ENCODE results near the gene RAPGEF1.

Gene RAPGEF1

DNA sequence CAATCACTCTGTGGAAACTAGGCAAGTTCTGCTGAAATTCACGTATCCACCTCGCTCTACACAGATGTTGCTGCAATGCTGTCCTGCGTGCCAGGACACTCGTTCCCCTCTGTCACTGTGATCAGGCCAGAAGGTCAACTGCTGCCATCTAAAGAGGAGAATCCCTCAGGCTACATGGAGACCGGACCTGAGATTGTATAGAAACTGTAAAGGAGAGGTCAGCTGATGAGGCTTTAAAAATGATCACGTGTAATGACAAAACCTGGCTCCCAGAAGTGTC lies 114.4 kb downstream of the RAPGEF1 start:
- DNase-seq (ENCODE audit: low spot score), result no peak

- no peak for DNase-seq (ENCODE audit: low spot score)
Measured at GRCh38 chr9:131624636-131625507, 115.0 kb downstream of the RAPGEF1 start.

DNA sequence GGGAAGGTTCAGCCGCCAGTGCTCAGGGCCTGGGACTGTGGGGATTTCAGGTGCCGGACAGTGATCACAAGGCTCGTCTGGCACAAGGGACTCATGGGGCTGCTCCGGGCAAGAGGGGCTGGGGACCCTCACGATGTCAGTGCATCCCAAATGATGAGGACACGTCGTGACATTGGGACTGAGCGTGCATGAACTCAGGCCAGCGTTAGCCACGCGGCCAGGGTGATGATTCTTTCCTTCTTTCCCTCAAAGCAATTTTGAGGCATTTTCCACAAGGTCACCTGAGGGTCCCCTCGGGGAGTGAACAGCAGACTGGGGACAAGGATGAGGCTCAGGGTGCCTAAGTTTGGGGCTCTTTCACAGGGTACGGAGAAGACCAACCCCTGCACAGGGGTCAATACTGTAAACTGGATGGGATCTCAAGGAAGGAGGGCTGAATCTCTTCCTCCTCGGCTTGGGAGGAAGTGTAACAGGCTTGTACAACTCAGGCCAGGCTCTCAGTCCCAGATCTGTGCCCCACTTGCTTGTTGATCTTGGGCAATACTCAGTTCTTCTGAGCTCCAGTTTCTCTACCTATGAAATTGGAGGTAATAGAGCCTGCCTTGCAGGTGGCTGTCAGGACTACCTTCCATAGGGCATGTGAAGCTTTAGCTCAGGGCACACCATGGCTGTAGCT lies 116.1 kb downstream of the RAPGEF1 start:
- no peak for DNase-seq (ENCODE audit: low spot score)

- DNase-seq (ENCODE audit: low spot score), result no peak
Measured at GRCh38 chr9:131622523-131622922, 117.4 kb downstream of the RAPGEF1 start.

DNA sequence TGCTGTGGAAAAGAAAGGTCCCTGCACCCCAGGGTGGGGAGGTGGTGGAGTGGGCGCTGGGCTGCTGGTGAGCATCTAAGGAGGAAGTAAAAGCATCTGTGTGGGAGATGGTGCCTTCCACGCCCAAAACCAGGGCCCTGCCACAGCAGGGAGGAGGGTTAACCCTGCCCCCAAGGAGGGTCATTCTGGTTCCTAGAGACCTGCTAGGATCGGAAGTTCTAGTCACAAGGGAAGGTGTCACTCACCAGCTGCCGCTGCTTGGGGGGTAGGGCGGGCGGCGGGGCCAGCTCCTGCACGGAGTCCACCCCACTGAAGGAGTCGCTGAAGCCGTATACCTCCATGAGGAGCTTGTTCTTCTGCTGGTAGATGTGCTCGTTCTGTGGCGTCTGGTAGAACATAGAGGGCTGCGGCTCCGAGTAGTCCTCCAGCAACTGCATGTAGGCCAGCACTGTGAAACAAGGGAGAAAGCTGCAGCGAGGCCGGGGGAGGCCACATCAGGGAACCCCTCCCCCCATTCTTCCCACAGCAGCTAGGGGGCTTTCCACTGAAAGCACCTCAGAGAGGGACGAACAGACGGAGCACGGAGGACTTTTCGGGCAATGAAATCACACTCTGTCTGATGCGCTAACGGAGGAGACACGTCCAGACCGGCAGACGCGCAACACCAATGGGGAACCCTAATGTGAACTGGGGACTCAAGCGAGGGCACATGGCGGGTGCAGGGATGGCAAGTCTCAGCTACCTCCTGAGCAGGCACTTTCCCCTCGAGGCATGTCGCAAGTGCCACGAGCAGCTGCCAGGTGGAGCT lies 118.1 kb downstream of the RAPGEF1 start:
- DNase-seq (ENCODE audit: low spot score), result no peak

GRCh38 chr9:131620764-131621520 lies 118.9 kb downstream of the RAPGEF1 start:
- DNase-seq (ENCODE audit: low spot score), result peak; percentile 78

- no peak for DNase-seq (ENCODE audit: low spot score)
Measured at GRCh38 chr9:131619680-131620079, 120.2 kb downstream of the RAPGEF1 start.

GRCh38 chr9:131618785-131619184 lies 121.1 kb downstream of the RAPGEF1 start:
- DNase-seq (ENCODE audit: low spot score), result no peak

DNA sequence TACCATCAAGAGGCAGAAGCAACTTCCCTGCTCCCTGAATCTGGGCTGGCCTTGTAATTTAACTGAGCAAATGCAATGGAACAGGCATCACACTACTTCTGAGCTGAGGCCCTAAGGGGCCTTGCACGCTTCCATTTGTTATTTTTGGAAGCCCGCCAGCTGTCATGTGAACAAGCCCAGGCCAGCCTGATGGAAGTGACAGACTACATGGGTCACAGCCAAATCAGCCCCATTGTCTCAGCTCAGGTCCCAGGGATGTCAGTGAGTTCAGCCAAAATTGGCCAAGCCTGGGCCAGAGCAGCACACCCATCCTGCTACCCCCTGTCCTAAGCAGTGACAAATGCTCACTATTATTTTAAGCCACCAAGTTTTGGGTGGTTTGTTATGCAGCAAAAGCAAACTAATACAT lies 121.8 kb downstream of the RAPGEF1 start:
- DNase-seq (ENCODE audit: low spot score), result no peak

GRCh38 chr9:131617611-131618010 lies 122.3 kb downstream of the RAPGEF1 start:
- no peak for DNase-seq (ENCODE audit: low spot score)

DNA sequence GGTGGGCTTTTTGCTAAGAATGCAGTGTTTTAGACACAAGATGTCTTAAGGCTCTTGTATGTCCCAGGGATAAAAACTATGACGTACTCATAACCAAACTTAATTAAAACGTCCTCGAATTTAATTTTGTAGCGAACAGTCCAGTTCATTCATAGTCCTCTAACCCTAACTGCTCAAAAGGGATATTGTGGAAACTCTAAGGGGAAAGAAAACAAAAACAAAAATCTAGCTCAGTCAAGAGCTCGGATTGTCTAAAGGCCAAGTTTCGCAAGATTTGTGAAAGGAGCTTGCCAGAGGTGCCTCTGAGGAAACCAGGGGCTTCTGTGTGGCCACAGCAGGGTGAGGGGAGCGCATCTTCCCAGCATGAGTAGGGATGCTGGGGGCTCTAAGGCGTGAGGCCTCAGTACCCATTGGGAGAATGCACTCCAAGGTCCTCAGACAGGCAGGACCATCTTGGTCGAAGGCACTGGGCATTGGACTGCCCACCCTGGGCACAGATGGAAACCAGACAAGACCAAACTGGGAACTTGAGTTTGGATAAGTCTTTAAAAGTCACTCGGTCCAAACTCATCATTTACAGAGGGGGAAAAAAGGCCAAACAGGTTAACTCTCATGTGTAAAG lies 122.8 kb downstream of the RAPGEF1 start:
- no peak for DNase-seq (ENCODE audit: low spot score)

- DNase-seq (ENCODE audit: low spot score), result no peak
Measured at GRCh38 chr9:131614340-131614915, 125.4 kb downstream of the RAPGEF1 start.

- no peak for DNase-seq (ENCODE audit: low spot score)
Measured at GRCh38 chr9:131613921-131614320, 126.0 kb downstream of the RAPGEF1 start.

- no peak for DNase-seq (ENCODE audit: low spot score)
Measured at GRCh38 chr9:131612851-131613250, 127.0 kb downstream of the RAPGEF1 start.

- DNase-seq (ENCODE audit: low spot score), result no peak
Measured at GRCh38 chr9:131611586-131612315, 128.1 kb downstream of the RAPGEF1 start.

DNA sequence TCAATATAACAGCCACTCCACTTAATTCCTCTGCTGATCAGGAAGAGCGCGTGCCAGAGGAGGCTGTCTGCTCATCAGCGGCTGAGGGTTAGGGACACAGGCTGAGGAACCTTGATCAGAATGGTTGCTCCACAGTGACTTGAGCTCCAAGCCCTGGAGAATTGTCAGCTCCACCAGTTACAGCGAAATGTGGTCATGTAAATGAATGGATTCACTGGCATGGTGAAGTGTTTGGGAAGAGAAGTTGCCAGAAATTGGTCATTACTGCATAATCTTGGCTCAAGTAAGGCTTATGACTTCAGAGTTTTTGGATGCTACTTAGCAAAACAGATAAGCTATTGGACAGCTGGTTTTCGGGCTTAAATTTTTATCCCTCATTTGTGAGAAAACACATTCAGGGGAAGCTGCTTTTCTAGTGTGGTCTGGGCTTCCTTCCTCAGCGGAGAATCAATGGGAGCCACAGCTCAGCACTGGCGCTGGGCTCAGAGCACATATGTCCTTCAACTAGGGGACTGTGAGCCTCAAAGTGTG lies 129.6 kb downstream of the RAPGEF1 start:
- peak; percentile 43 for DNase-seq (ENCODE audit: low spot score)

DNA sequence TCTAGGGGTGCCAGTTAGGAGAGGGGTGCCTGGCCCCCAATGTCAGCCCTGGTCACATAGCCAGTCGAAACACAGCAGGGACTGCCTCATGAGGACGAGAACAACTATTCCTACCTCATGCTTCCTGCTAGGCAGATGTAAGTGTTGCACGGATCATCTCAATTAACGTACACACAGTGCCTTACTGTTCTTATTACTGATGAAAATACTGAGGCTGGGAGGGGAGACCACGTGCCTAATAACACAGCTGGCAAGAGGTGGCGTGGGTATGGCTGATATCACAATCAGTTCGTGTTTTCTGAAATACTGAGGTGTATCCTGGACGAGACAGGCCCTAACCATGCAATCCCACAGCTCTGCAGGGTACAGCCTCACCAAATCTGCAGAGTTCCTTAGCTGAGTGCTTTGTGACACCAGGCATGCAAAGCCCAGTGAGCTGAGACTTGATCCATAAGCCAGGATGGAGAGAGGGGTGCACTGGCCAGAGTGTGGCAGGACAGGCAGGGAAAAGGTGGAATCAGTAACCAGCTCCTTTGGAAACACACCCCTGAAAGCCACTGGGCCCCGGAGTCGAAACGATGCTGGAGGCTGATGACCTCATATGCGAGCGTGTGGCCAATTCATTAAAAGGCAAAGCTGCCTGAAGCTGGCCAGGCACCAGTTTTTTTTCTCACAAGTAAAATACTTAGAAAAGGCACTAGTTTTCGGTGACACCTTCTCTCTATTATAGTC lies 130.6 kb downstream of the RAPGEF1 start:
- peak; percentile 45 for DNase-seq (ENCODE audit: low spot score)

DNA sequence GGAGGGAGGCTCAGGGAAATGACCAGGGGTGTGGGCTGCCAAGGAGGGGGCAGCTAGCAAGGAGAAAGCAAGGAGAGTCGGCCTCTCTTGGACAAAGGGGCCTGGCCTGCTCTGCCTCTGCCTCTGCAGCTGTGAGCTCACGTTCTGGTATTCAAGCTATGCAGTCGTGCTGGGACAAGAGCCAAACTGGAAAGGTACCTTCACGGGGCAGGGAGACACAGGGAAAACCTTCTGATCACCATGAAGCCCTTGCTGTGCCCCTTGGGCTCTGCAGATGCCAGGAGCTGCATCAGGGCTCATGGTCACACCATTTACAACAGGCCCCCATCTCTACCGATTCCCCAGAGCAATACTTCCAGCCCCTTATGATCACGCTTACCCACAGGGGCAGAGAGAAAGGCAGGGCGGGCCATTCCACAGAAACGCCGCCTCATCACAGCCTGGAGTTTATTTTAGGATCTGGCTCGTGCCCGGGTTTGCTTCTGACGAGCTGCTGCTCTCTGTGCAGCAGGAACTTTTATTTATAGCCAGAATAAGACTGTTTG lies 131.3 kb downstream of the RAPGEF1 start:
- DNase-seq (ENCODE audit: low spot score), result peak; percentile 37

GRCh38 chr9:131607591-131607990 lies 132.3 kb downstream of the RAPGEF1 start:
- no peak for DNase-seq (ENCODE audit: low spot score)

Data from pons (tissue), 1 donor.